Fibroblast of skin of scalp (primary cell): Measurements from ENCODE around the gene ZC3H12C.

Experiments used
- DNase-seq: peaks from one replicate; pipeline ENCODE4 v3.0.0-alpha.2; 2013

The ZC3H12C gene

DNA sequence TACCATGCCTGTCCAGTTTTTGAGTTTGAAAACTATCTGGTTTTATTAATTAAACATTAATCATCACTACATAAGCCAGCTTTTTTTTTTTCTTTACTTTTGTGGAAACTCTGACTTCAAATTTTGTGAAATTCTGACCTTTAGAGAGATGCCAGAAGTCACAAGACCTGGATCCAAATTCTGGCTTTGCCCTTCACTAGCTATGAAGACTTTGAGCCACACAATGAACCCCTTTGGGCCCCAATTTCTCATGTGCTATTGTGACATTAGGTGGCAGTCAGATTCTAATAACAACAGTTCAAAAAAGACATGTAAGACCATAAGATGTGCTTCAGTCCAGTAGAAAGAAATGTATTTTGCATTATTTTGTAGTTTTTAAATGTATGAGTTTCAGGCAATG, 60.3 kb downstream of the ZC3H12C start:
- no peak for DNase-seq

DNA sequence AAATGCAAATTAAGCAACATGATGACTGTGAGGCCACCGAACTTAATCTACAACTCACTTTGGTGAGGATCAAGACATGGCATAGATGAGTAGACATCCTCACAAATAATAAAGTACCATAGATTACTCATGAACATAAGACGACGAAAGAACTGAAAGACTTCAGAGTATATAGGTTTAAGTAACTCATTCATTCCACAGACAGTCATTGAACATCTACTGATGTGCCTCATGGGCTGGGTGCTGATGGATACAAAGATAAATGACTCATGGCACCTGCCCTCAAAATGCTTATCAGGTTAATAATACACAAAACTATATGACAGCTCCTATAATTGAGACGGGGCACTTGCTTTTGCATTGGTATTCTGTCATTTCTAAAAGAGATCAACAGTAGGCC, 63.3 kb downstream of the ZC3H12C start:
- DNase-seq, result no peak

DNA sequence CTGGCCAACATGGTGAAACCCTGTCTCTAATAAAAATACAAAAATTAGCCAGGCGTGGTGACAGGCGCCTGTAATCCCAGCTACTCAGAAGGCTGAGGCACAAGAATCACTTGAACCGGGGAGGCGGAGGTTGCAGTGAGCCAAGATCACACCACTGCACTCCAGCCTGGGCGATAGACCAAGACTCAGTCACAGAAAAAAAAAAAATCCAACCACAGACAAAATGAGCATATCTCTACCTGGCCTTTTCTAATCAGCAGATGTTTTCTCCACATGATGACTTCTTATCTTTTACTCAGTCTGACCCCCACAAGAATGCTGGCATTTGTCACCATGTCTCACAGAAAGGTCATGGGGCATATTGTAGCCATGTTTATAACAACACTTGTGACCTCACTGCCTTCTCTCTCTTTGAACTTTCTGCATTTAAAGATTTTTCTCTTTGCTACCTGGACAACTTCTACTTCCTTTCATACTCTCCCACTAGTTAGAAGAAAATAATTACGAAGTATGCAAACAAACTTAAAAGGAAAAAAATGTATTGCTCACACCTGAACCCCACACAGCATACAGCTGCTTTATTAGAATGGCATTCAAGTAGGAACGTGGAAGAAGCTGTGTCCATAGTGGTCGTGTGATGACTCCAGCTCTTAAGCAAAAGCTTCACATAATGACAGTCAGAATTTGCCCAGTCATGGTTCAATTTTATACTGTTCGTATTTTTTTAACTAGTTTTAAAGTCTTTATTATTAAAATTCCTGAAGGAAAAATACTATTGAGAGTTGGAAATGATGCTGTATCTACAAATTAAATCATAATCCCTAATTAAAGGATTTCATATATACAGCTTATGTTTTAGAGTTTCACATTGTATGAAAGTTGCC, 65.4 kb downstream of the ZC3H12C start:
- DNase-seq, result no peak

DNA sequence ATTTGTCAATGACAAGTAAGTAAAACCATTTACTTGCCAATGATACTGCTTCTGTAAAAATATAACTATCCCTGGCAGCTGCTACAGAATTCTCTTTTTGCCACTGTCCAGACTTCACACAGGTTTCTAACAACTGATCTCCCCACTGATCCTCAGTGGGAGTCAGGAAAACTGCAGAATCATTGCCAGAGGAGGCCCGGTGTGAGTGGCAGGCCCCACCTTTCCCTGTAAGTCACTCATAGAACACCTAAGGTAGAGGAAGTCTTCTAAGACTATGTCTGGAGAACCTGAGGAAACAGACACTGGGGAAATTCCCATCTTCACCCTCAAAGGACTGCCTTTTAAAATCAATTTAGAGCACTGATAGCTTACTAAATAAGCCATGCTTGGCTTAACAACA, 66.3 kb downstream of the ZC3H12C start:
- no peak for DNase-seq

DNA sequence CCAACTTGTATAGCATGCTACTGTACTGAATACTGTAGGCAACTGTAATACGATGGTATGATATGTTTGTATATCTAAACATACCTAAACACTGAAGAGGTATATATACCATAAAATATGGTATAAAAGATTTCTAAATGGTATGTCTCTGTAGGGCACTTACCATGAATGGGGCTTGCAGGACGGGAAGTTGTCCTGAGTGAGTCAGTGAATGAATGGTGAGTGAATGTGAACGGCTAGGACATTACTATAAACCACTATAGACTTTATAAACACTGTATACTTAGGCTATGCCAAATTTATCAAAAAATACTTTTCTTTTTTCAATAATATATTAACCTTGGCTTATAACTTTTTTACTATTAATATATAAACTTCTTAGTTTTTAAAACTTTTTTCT, 66.8 kb downstream of the ZC3H12C start:
- DNase-seq, result no peak

DNA sequence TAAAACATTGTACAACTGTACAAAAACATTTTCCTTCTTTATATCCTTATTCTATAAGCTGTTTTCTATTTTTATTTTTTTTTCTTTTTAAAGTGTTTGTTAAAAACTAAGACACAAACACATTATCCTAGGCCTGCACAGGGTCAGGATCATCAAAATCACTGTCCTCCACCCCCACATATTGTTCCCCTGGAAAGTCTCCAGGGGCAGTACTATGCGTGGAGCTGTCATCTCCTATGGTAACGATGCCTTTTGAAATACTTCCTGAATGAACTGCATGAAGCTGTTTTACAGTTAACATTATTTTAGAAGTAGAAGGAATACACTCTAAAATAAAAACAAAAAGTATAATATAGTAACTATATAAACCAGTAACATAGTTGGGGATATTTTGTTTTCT, 67.2 kb downstream of the ZC3H12C start:
- DNase-seq, result no peak

DNA sequence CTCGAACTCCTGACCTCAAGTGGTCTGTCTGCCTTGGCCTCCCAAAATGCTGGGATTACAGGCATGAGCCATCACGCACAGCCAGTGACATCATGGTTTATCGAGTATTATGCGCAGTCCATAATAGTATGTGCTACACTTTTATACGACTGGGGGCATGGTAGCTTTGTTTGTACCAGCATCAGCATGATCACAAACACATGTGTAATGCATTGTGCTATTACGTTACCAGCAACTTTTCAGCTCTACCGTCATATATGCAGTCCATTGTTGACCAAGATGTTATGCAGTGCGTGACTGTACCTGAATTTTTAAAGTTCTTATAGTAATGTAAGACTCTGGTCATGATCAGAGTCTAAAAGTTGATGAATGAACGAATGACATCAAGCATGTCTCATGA, 67.9 kb downstream of the ZC3H12C start:
- no peak for DNase-seq

DNA sequence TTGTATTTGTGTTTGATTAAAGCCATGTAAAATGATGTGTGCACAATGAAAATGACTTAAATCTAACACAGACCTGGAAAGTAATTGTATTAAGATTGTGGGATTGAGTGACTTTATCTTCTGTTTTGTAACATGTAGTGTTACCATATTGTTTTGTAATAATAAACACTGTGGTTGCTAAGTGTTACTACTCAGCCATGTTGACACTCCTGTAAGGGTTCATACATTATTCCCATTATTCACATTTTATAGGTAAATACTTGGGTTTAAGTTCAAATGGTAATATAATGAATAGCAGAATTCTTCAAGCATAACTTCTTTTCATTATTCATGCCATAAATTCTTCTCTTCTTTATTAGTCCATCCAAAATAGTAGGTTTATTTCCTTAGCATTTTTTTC, 69.0 kb downstream of the ZC3H12C start:
- DNase-seq, result no peak

DNA sequence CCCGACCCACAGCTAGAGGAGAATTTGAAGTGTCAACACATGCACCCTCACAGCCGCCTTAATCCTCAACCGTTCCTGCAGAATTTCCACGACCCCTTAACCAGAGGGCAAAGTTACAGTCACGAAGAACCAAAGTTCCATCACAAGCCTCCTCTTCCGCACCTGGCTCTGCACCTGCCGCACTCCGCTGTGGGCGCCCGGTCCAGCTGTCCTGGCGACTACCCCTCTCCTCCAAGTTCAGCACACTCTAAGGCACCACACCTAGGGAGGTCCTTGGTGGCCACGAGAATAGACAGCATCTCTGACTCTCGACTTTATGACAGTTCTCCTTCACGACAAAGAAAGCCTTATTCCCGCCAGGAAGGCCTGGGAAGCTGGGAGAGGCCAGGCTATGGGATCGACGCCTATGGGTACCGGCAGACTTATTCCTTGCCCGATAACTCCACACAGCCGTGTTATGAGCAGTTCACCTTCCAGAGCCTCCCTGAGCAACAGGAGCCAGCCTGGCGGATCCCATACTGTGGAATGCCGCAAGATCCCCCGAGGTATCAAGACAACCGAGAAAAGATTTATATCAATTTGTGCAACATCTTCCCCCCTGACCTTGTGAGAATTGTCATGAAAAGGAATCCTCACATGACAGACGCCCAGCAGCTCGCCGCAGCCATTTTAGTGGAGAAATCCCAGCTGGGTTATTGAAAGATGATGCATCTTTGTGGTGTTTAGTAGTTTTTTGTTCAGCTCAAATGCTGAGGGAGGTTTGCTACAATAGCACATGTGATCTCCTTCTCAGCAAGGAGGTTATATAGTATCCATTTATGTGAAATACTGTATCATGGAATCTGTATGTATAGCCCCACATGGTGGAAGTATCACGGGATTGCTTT, 72.1 kb downstream of the ZC3H12C start:
- DNase-seq, result no peak

DNA sequence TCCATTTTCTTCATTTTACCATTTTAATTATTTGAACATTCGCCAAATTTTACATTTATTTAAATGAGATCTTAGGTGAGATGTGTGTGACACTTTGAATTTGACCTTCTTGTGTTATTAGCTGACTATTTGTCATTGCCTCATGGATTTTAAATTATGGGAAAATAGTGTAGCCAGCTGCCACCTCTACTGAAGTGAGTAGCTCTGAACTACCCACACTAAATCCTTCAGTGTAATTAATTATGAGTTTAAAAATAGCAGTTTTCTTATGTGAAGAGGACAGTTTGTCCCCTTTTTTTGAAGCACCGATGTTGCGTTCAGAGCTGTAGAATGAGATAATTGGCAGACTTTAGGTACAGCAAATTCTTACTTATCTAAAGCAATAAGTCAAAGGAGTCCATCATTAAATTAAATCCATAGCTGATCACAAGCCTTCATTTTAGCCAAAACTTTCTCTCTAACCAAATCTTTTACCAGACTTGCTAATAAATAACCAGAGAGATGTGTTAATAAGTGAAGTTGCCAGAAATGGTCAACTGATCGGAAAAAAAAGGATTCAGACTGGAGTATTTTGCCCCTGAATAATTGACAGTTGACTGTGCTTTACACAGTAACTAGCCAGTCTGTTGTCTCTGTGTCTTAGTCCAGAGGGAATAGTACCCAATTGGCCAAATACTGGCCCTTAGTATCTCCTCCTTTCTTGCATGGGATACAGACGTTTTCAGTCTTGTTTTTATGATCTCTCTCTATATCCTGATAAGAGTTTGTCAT, 75.0 kb downstream of the ZC3H12C start:
- no peak for DNase-seq

DNA sequence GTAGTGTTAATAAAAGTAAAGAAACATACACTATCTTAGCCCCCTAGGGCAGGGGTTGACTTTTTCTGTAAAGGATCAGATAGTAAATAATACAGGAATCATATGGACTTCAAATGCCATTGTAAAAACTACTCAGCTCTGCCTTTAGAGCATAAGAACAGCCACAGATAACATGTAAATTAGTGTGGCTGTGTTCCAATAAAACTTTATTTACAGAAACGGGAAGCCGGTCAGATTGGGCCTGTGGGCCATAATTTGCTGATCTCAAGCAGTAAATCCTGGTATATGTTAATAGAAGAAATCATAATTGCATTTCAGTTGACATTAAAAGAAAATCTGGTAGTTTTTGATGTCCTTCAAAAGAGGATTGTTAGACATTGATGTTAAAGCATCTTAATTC, 76.5 kb downstream of the ZC3H12C start:
- DNase-seq, result no peak

DNA sequence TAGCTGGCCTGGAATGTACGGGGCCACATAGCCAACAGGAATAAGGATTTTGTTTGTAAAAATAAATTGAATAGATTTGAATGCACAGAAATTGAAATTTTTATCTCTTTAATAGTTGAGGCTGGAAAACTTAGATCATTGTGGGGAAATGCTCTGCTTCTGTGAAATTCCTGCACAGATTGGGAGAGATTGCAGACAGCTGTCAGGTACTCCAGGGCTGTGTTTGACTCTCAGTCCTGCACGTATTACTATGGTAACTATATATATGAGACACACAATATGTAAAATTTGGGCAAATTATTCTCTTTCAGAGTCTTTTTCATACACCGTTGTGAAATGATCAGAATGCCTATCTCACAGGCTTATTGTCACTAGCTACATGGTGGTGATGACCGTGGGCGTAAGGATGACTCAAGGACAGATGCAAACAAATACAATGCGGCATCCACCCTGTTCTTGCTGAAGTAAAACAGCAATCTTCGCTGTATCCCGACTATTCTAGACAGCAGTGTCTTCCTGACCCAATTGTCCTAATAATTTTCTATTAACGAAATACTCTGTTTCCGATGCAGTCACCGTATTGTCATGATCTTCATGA, 79.4 kb downstream of the ZC3H12C start:
- DNase-seq, result no peak

DNA sequence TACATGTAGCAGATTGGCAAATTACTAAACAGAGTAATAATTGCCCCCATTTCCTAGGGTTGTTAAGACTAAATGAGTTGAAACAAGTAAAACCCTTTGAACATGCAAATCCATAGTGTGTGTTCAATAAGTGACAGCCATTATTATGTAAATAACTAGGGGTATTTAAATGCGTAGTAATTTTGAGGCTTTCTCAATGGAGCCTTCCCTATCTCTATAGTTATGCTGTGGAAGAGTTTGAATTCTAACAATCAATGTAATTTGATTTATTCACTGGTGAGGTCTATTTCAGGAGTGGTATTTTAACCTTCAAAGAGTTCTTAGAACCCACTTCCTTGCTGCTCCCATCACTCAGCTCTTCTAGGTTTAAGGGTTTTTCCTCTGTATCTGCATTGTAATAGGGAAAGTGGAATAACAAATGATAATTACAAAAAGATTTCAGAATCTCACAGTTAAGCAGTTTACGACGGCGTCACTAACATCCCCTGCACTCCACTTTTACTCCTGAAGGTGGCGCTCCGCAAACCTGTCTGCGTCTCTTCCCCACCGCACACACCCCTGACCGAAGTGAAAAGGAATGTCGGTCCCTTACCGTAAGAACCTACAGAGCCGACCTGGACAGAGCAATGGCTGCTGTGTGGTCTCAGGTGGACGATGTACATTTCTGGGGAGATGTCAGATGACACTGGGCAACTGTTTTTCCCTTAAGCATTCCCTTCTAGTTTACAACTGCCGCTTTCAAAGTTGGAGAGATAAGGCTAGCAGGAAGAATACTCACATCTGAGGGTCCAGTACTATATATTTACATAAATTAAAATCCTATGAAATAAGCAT, 80.8 kb downstream of the ZC3H12C start:
- peak; percentile 56 for DNase-seq

DNA sequence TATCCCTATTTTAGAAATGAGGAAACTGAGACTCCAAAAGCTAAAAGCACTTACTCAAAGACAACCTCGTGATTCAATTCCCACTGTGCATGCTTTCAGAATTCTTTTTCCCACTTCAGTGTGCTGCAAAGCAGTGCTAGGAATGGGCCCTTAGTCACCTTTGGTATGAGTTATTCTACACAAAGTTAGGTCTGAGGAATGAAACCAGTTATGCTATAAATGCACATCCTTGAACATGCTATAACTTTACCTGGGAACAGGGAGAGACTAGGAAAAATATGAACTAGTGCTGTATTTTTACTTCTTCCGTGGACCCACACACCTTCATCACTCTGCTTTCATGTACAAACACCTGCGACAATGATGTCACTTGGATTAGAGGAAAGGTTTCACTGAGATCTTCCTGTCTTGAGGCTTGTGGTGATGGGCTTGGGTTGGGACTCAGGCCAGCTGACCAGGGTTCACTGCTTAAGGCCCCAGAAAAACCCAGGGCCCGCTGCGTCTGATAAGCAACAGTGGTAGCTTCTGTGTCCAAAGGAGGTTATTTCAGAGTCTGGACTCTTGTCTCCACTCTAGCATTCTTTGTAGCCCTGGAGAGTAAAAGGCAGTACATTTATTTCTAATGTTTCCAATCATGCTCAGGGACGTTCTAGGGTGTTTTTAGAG, 81.6 kb downstream of the ZC3H12C start:
- DNase-seq, result peak; percentile 19

DNA sequence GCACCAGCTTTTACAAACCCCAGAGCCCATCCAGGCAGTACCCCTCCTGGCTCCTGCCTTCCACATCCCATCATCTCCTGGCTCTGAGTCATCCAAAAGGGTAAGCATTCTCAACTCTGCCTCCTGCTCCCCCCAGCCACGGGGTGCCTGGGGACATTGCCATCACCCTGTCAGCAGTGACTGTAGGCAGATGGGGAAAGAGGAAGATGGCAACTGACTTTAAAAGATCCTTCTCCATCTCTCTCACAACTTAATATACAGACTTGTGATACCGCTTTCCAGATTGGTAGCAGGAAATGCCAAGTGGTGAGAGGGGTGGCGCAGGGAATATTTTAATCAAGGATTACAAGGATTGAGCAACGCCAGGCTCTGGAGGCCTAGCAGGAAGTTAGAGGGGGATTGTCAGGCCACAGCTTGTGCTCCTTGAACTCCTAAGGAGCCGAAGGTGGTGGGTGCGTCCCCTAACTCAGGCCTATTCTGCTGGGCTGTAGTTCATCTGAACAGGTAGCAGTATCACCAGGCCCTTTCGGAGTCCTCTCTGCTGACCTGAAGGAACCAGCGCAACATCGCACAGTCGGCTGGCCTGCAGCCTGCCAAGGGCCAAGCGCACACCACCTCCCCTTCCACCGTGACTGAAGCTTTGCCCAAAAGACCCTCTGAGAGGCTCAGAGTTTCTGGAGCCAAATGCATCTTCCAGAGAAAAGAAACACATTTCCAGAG, 83.3 kb downstream of the ZC3H12C start:
- peak; percentile 51 for DNase-seq

DNA sequence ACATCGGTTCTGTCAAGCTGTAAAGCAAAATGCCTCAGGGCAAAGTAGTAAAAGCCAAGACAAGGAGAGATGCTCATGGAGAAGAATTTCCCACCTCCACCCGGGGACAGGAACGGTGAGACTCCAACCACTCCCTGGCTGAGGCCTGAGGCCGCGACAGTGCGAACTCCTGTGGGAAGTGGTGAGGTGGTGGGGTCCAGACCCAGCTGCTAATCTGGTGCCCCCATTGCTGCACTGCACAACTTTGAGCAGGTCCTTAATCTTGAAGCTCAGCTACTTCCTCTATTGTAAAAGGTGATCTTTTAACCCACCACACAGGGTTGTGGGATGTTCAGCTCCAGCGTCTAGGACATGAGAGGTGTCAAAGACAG, 83.9 kb downstream of the ZC3H12C start:
- DNase-seq, result no peak

DNA sequence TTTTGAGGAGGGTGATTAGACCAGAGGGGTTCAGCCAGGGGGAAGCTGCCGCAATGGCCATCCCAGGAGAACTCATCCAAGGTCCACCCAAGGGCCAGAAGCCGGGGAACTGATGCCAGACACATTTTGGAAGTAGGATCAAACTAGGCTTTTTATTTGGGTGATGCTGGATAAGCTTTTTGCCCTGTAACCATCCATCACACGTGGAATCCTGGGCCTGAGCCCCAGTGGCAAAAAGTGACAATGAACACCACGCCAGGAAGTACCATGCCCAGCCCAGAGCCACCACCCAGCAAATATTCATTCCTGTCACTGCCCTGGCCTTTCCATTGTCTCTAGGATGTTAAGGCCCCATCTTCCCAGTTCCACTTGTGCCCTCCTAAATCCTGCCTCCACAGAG, 85.9 kb downstream of the ZC3H12C start:
- DNase-seq, result no peak

DNA sequence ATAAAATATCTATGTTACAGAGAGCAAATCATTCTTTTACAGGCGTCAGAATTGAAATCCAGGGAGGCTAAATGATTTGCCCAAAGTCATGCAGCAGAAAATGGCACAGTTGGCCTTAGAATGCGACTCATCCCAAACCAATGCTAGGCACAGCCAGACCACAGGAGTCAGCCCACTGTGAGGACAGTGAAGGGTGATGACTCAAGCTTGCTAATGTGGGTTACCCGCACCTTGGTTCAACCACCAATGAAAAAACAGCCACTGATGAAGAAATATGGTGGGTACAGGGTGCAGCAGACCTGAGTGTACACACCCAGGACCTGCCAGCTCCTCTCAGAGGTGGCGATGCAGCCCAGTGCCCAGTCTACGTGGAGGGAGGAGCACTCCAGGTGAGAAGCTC, 89.7 kb downstream of the ZC3H12C start:
- DNase-seq, result peak; percentile 57

DNA sequence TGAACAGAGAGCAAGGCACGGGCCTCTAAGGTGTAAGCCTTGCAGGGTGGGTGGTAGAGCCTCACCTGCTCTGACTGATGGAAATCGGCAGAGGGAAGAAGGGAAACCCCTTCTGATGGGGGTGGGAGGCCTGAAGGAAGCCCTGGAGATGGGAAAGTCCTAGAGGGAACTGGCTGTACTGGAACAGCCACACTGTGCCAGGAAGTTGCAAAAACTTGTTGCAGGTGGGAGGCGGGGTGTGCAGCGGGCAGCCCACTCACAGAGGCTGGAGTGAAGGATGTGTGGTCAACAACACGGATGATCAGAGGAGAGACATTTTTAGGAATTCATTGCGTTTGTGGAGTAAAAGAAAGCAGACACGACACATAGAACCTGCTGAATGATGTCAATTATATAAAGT, 91.3 kb downstream of the ZC3H12C start:
- no peak for DNase-seq

DNA sequence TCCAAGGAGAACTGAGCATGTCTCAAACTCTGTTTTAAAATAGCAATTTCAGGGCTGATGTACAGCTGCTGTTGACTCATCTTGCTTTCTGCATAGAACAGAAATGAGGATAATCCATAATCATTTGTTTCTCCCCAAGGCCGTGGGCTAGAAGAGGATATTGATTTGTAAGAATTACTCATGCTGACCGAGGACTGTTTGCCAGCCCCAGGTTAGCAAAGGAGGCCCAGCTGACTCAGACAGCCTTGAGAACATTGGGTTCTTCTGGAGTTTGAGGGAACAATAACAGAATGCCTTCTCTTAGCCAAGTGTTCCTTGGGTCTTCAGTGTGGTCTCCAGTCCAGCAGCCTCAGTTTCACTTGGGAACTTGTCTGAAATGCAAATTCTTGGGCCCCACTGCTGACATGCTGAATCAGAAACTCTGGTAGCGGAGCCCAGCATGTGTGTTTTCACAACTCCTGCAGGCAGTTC, 92.0 kb downstream of the ZC3H12C start:
- no peak for DNase-seq
